Karpas-422 (cell line): ENCODE results near the gene GRAP2. TPM values are rescaled to one million over a fixed set of nuclear protein-coding genes. Genes with fewer than 3 reads are reported as not detected.

ENCODE experiments used
- DNase-seq: peaks from one replicate; pipeline ENCODE4 v3.0.0-alpha.2; 2015
- H2AFZ ChIP-seq: fragments of 200-600 bp; sonication (generic); 2 replicates; pipeline ENCODE4 v1.6.1; 2014; ENCODE audit warnings: antibody characterized with exemption, low read length, mixed read lengths
- H3K27ac ChIP-seq: fragments of 200-600 bp; sonication (generic); 2 replicates; pipeline ENCODE4 v1.5.1; 2014; ENCODE audit warnings: mild to moderate bottlenecking, low read length, moderate library complexity
- H3K27me3 ChIP-seq: fragments of 200-600 bp; sonication (generic); 2 replicates; pipeline ENCODE4 v1.6.1; 2014; ENCODE audit warnings: low read length, mixed read lengths
- H3K36me3 ChIP-seq: fragments of 200-600 bp; sonication (generic); 2 replicates; pipeline ENCODE4 v1.6.1; 2014; ENCODE audit warnings: low read length, mixed read lengths; ENCODE audit not compliant: insufficient read depth
- H3K4me1 ChIP-seq: fragments of 200-600 bp; sonication (generic); 2 replicates; pipeline ENCODE4 v1.6.1; 2014; ENCODE audit warnings: mild to moderate bottlenecking, low read length, mixed read lengths
- H3K4me2 ChIP-seq: fragments of 200-600 bp; sonication (generic); 2 replicates; pipeline ENCODE4 v1.6.1; 2014; ENCODE audit warnings: low read length, low read depth, mild to moderate bottlenecking; ENCODE audit not compliant: poor library complexity, severe bottlenecking
- H3K4me3 ChIP-seq: fragments of 200-600 bp; sonication (generic); 2 replicates; pipeline ENCODE4 v1.5.1; 2014; ENCODE audit warnings: mild to moderate bottlenecking, antibody characterized with exemption, low read length, mixed read lengths
- H3K79me2 ChIP-seq: fragments of 200-600 bp; sonication (generic); 2 replicates; pipeline ENCODE4 v1.6.1; 2014; ENCODE audit warnings: mild to moderate bottlenecking, low read length, mixed read lengths
- H3K9ac ChIP-seq: fragments of 200-600 bp; sonication (generic); 2 replicates; pipeline ENCODE4 v1.6.0; 2014; ENCODE audit warnings: low read length
- H3K9me2 ChIP-seq: fragments of 200-600 bp; sonication (generic), shearing (Covaris generic); replicated peaks from 2 replicates; pipeline ENCODE4 v1.6.0; 2014; ENCODE audit warnings: mild to moderate bottlenecking, low read length, moderate library complexity; ENCODE audit not compliant: insufficient read depth
- H3K9me3 ChIP-seq: fragments of 300-700, 200-600 bp; sonication (generic); 2 replicates; pipeline ENCODE4 v1.6.1; 2014; ENCODE audit warnings: low read length, mixed read lengths
- H4K20me1 ChIP-seq: fragments of 200-600 bp; sonication (generic); 2 replicates; pipeline ENCODE4 v1.6.1; 2014; ENCODE audit warnings: mild to moderate bottlenecking, antibody characterized with exemption, low read length, low read depth; ENCODE audit not compliant: insufficient read depth
- total RNA-seq: library from RNA; depleted of rRNA; stranded (reverse); fragments of >200 nt; shearing (Covaris generic); gene quantifications from 2 replicates; pipeline ENCODE4 v1.2.3, GENCODE V29; 2014; ENCODE audit warnings: low replicate concordance

Gene GRAP2
- total RNA-seq, 1 experiment from 2014 or later: not detected

GRCh38 chr22:39955675-39956074, 54.8 kb downstream of the GRAP2 start:
- H3K4me1 ChIP-seq: peaks cover 3% of the 10 kb centered on the region

GRCh38 chr22:39956932-39957664, 56.2 kb downstream of the GRAP2 start:
- Histone ChIP-seq H2AFZ (no peak overlapping the region), H3K4me3 (no peak overlapping the region)
- DNase-seq: no peak

More at GRCh38 chr22:39955675-39956074, 54.8 kb downstream of the GRAP2 start:
- Histone ChIP-seq H3K4me2 (no peak overlapping the region), H2AFZ (no peak overlapping the region), H3K9me2 (no peaks in the 10 kb centered on the region), H4K20me1 (no peaks in the 10 kb centered on the region), H3K27me3 (no peaks in the 10 kb centered on the region), H3K79me2 (no peaks in the 10 kb centered on the region), H3K9ac (no peak overlapping the region), H3K27ac (no peak overlapping the region), H3K4me3 (no peak overlapping the region), H3K9me3 (no peaks in the 10 kb centered on the region), H3K36me3 (no peaks in the 10 kb centered on the region)
- no peak for DNase-seq

GRCh38 chr22:39958009-39958711, 57.3 kb downstream of the GRAP2 start:
- H3K9ac ChIP-seq: no peak overlapping the region
- no peaks in the 10 kb centered on the region for H3K27me3 ChIP-seq
- no peak overlapping the region for H3K4me3 ChIP-seq
- no peaks in the 10 kb centered on the region for H4K20me1 ChIP-seq
- no peak overlapping the region for H3K4me2 ChIP-seq
- no peaks in the 10 kb centered on the region for H3K9me2 ChIP-seq
- H3K4me1 ChIP-seq: peaks cover 11% of the 10 kb centered on the region
- H3K36me3 ChIP-seq: no peaks in the 10 kb centered on the region
- no peaks in the 10 kb centered on the region for H3K79me2 ChIP-seq
- no peak overlapping the region for H3K27ac ChIP-seq
- DNase-seq: no peak
- H2AFZ ChIP-seq: no peak overlapping the region
- no peaks in the 10 kb centered on the region for H3K9me3 ChIP-seq

More at GRCh38 chr22:39956932-39957664, 56.2 kb downstream of the GRAP2 start:
- Histone ChIP-seq H3K9me2 (no peaks in the 10 kb centered on the region), H3K9ac (no peak overlapping the region), H3K79me2 (no peaks in the 10 kb centered on the region), H3K27ac (no peak overlapping the region), H3K4me2 (no peak overlapping the region), H3K4me1 (peaks cover 7% of the 10 kb centered on the region), H4K20me1 (no peaks in the 10 kb centered on the region), H3K27me3 (no peaks in the 10 kb centered on the region), H3K36me3 (no peaks in the 10 kb centered on the region), H3K9me3 (no peaks in the 10 kb centered on the region)

GRCh38 chr22:39958949-39959639, 58.2 kb downstream of the GRAP2 start:
- Histone ChIP-seq H3K36me3 (no peaks in the 10 kb centered on the region), H3K9me3 (no peaks in the 10 kb centered on the region), H3K4me1 (peaks cover 11% of the 10 kb centered on the region), H3K27ac (no peak overlapping the region), H3K9me2 (no peaks in the 10 kb centered on the region), H3K79me2 (no peaks in the 10 kb centered on the region), H3K4me2 (no peak overlapping the region), H2AFZ (no peak overlapping the region), H3K27me3 (no peaks in the 10 kb centered on the region), H3K9ac (no peak overlapping the region), H4K20me1 (no peaks in the 10 kb centered on the region), H3K4me3 (no peak overlapping the region)
- DNase-seq: no peak

GRCh38 chr22:39959640-39960447, 59.0 kb downstream of the GRAP2 start, which contains the start of gene TMA7B:
TSS of gene TMA7B (plus strand) at chr22:39960397. CDS start at chr22:39964375, 3,978 bp downstream.
- no peak within 1 kb of the TSS for H2AFZ ChIP-seq
- H3K9me3 ChIP-seq: no peaks in the 10 kb centered on the region
- no peaks in the 10 kb centered on the region for H3K9me2 ChIP-seq
- peaks cover 11% of the 10 kb centered on the region for H3K4me1 ChIP-seq
- H3K36me3 ChIP-seq: no peaks in the 10 kb centered on the region
- no peaks in the 10 kb centered on the region for H4K20me1 ChIP-seq
- H3K4me2 ChIP-seq: no peak within 1 kb of the TSS
- DNase-seq: no peak
- H3K9ac ChIP-seq: no peak within 1 kb of the TSS
- no peaks in the 10 kb centered on the region for H3K27me3 ChIP-seq
- no peaks in the 10 kb centered on the region for H3K79me2 ChIP-seq
- H3K4me3 ChIP-seq: no peak within 1 kb of the TSS
- no peak within 1 kb of the TSS for H3K27ac ChIP-seq

- H4K20me1 ChIP-seq: no peaks in the 10 kb centered on the region
- H3K79me2 ChIP-seq: no peaks in the 10 kb centered on the region
- H3K9me2 ChIP-seq: no peaks in the 10 kb centered on the region
- H2AFZ ChIP-seq: no peak overlapping the region
- H3K36me3 ChIP-seq: no peaks in the 10 kb centered on the region
- no peak overlapping the region for H3K4me3 ChIP-seq
- H3K27ac ChIP-seq: no peak overlapping the region
- H3K9ac ChIP-seq: no peak overlapping the region
- no peak overlapping the region for H3K4me2 ChIP-seq
- H3K9me3 ChIP-seq: no peaks in the 10 kb centered on the region
- H3K27me3 ChIP-seq: no peaks in the 10 kb centered on the region
- H3K4me1 ChIP-seq: peaks cover 11% of the 10 kb centered on the region
- DNase-seq: no peak
These were observed 60.2 kb downstream of the GRAP2 start for GRCh38 chr22:39960791-39961746.

GRCh38 chr22:39962071-39962470, 61.2 kb downstream of the GRAP2 start:
- no peak overlapping the region for H3K4me2 ChIP-seq
- H3K27me3 ChIP-seq: no peaks in the 10 kb centered on the region
- H2AFZ ChIP-seq: no peak overlapping the region
- H3K4me3 ChIP-seq: no peak overlapping the region
- no peaks in the 10 kb centered on the region for H3K9me3 ChIP-seq
- H3K9me2 ChIP-seq: no peaks in the 10 kb centered on the region
- H3K79me2 ChIP-seq: no peaks in the 10 kb centered on the region
- no peaks in the 10 kb centered on the region for H3K36me3 ChIP-seq
- no peak overlapping the region for H3K27ac ChIP-seq
- DNase-seq: no peak
- no peak overlapping the region for H3K9ac ChIP-seq
- H4K20me1 ChIP-seq: no peaks in the 10 kb centered on the region
- peaks cover 11% of the 10 kb centered on the region for H3K4me1 ChIP-seq
